HepG2 (cell line): Measurements from ENCODE around the gene SKI. TPM values are rescaled to one million over a fixed set of nuclear protein-coding genes. Genes with fewer than 3 reads are reported as not detected.

Source experiments
- ATAC-seq: fragments of 200-7000 bp; cut with Tn5 transposase; 3 replicates; pipeline ENCODE4 v1.9.1; 2020; ENCODE audit warnings: mild to moderate bottlenecking, moderate library complexity
- BruUV-seq: library from RNA; stranded (reverse); fragments of 400-500 nt; replicated peaks from 2 replicates; lab custom pipeline; 2021; lab: Mats Ljungman, UMichigan
- CTCF ChIA-PET: fragments of 300-600 bp; formaldehyde crosslinking; extraction: SDS; loops from one replicate; lab custom pipeline; 2021; ENCODE audit warnings: low total read pairs, inconsistent platforms, low intra/inter-chr PET ratio; lab: Yijun Ruan, JAX
- POLR2A ChIA-PET: fragments of 350-600 bp; sonication (Branson Sonifier 250); formaldehyde crosslinking; loops from one replicate; lab custom pipeline; 2020; ENCODE audit warnings: antibody characterized with exemption, inconsistent platforms; lab: Yijun Ruan, JAX
- DNase-seq: peaks from one replicate; pipeline ENCODE4 v3.0.0-alpha.2; 2015; ENCODE audit warnings: low spot score
- FAIRE-seq: peaks from 3 replicates; lab custom pipeline; 2011; peaks lifted over from hg19 to GRCh38; lab: Jason Lieb, UNC
- H2AFZ ChIP-seq: one replicate; pipeline ENCODE4 v1.6.1; 2011; ENCODE audit warnings: low read length, inconsistent platforms
- H3K27ac ChIP-seq: fragments of 300-600 bp; 3 replicates; pipeline ENCODE4 v1.8.0; 2011; ENCODE audit warnings: mixed run types, mild to moderate bottlenecking, mixed read lengths, low read length, inconsistent platforms; ENCODE audit not compliant: insufficient read depth; ENCODE audit errors: extremely low read length
- H3K27me3 ChIP-seq, 2 experiments: fragments of 200-600 bp in 1 of 2; 2 replicates in 1 of 2; 3 replicates in 1 of 2; pipeline versions ENCODE4 v1.6.0 to v1.8.0; 2011; ENCODE audit warnings: low read length in 2 of 2, mild to moderate bottlenecking in 2 of 2, moderate library complexity in 2 of 2, inconsistent platforms in 1 of 2; ENCODE audit not compliant: insufficient read depth in 2 of 2, control insufficient read depth in 1 of 2
- H3K36me3 ChIP-seq, 2 experiments: fragments of 200-600 bp in 1 of 2; replicated peaks in 1 of 2; 2 replicates in 1 of 2; 3 replicates in 1 of 2; pipeline versions ENCODE4 v1.5.1 to v1.8.0; 2011; ENCODE audit warnings: low read length in 2 of 2, inconsistent platforms in 1 of 2; ENCODE audit not compliant: insufficient read depth in 2 of 2, control insufficient read depth in 1 of 2
- H3K4me1 ChIP-seq: 2 replicates; pipeline ENCODE4 v1.5.1; 2012; ENCODE audit warnings: low read length, inconsistent platforms; ENCODE audit not compliant: insufficient read depth
- H3K4me2 ChIP-seq: 2 replicates; pipeline ENCODE4 v1.6.0; 2011; ENCODE audit warnings: low read depth, low read length, inconsistent platforms
- H3K4me3 ChIP-seq, 3 experiments: fragments of 200-600 bp in 1 of 3; sonication (generic), shearing (Covaris generic) in 1 of 3; replicated peaks in 1 of 3; 2 replicates each; pipeline ENCODE4 v1.5.1; 2011 to 2016; ENCODE audit warnings: low read length in 3 of 3, inconsistent platforms in 2 of 3, low read depth in 2 of 3, mild to moderate bottlenecking in 2 of 3, control low read depth in 1 of 3, mixed read lengths in 1 of 3; ENCODE audit not compliant: insufficient read depth in 1 of 3
- H3K79me2 ChIP-seq: one replicate; pipeline ENCODE4 v1.6.1; 2011; ENCODE audit warnings: low read length, inconsistent platforms; ENCODE audit not compliant: insufficient read depth
- H3K9ac ChIP-seq: 2 replicates; pipeline ENCODE4 v1.6.0; 2011; ENCODE audit warnings: mild to moderate bottlenecking, low read depth, low read length, inconsistent platforms; ENCODE audit not compliant: insufficient read depth
- H3K9me3 ChIP-seq: 2 replicates; pipeline ENCODE4 v1.5.1; 2012; ENCODE audit warnings: mild to moderate bottlenecking, low read length
- H4K20me1 ChIP-seq: 2 replicates; pipeline ENCODE4 v1.6.0; 2011; ENCODE audit warnings: inconsistent platforms, mild to moderate bottlenecking, low read length, moderate library complexity; ENCODE audit not compliant: insufficient read depth
- AGO2 ChIP-seq: fragments of 200-400 bp; formaldehyde crosslinking; optimal IDR thresholded peaks from 2 replicates; pipeline ENCODE3; 2017; ENCODE audit warnings: mild to moderate bottlenecking, low read depth, low read length, moderate library complexity
- BRD4 ChIP-seq: sonication (generic); formaldehyde crosslinking; IDR thresholded peaks from 2 replicates; pipeline ENCODE4 v1.4.0; 2020; ENCODE audit warnings: missing genetic modification reagents
- IRX3 ChIP-seq: sonication (generic); formaldehyde crosslinking; IDR thresholded peaks from 2 replicates; pipeline ENCODE4 v1.8.1; 2023; ENCODE audit warnings: mild to moderate bottlenecking, low read depth, missing genetic modification reagents, borderline replicate concordance
- MTERF4 ChIP-seq: sonication (generic); formaldehyde crosslinking; IDR thresholded peaks from 2 replicates; pipeline ENCODE4 v1.8.0; 2023; ENCODE audit warnings: mild to moderate bottlenecking, missing genetic modification reagents
- RBM22 ChIP-seq: fragments of 200-400 bp; formaldehyde crosslinking; optimal IDR thresholded peaks from 2 replicates; pipeline ENCODE3; 2017; ENCODE audit warnings: mild to moderate bottlenecking, low read length, moderate library complexity
- TRIM22 ChIP-seq: fragments of 450-650 bp; IDR thresholded peaks from 2 replicates; pipeline ENCODE4 v1.6.1; 2017
- ZBTB38 ChIP-seq: sonication (generic); formaldehyde crosslinking; IDR thresholded peaks from 2 replicates; pipeline ENCODE4 v1.5.1; 2020; ENCODE audit warnings: mild to moderate bottlenecking, missing genetic modification reagents
- ZNF24 ChIP-seq: fragments of 450-650 bp; IDR thresholded peaks from 2 replicates; pipeline ENCODE4 v1.6.1; 2017; ENCODE audit warnings: antibody characterized with exemption, mild to moderate bottlenecking
- ZNF678 ChIP-seq: sonication (generic); formaldehyde crosslinking; IDR thresholded peaks from 2 replicates; pipeline ENCODE4 v1.4.0; 2020; ENCODE audit warnings: mild to moderate bottlenecking, missing genetic modification reagents
- WGBS: methylation state at CpG from one replicate; pipeline ENCODE4 v1.1.6; 2017; ENCODE audit warnings: low lambda C conversion rate; 5-methylcytosine and 5-hydroxymethylcytosine counted together
- in situ Hi-C: cut with HindIII; loops from 2 replicates; pipeline ENCODE4 v1.10.0; 2017; ENCODE audit warnings: low pct_unique_long_range_greater_than_20kb; ENCODE audit not compliant: extremely low pct_ligation_motif_present
- intact Hi-C: fragments of 100-400 bp; cut with micrococcal nuclease; formaldehyde crosslinking; loops from one replicate; pipeline ENCODE4 v1.10.0; 2022; ENCODE audit not compliant: unreplicated experiment
- polyA plus RNA-seq, 8 experiments: library from polyadenylated mRNA; depleted of rRNA in 3 of 8; stranded (reverse) in 7 of 8; unstranded in 1 of 8; fragments of >200 nt; fragmentation: Illumina TruSeq in 4 of 8; extraction: Trizol in 4 of 8; gene quantifications; 2 replicates each; pipeline versions ENCODE4 v1.2.1 to v1.2.3, GENCODE V29; 2011 to 2016; ENCODE audit warnings: low read depth in 4 of 8, missing spikeins in 1 of 8, mixed read lengths in 1 of 8; ENCODE audit not compliant: insufficient read depth in 1 of 8
- total RNA-seq, 5 experiments: library from RNA; depleted of rRNA; stranded (reverse); fragments of >200 nt; fragmentation: Illumina TruSeq; extraction: Trizol; gene quantifications; 2 replicates each; pipeline ENCODE4 v1.2.3, GENCODE V29; 2016; ENCODE audit warnings: low read depth in 1 of 5

The SKI gene
- total and polyA plus RNA-seq, 2 of the 13 experiments (the other 11 are each of a cell fraction or from before 2014, with no cell fraction given), result 4.7 to 6.9 TPM

GRCh38 chr1:2268285-2269056 lies 40.4 kb downstream of the SKI start:
- FAIRE-seq (no peak), ATAC-seq (no peak), DNase-seq (no peak)
- H4K20me1 ChIP-seq, result peaks cover 59% of the 10 kb centered on the region; the same call in 1 of the 2 replicates
- in situ Hi-C loops (no loop called here), intact Hi-C loops (no loop called here)
- H3K9ac ChIP-seq, result no peak overlapping the region
- no peak overlapping the region for H2AFZ ChIP-seq
- H3K4me3 ChIP-seq, result no peak overlapping the region
- H3K79me2 ChIP-seq, result peaks cover 92% of the 10 kb centered on the region
- WGBS, result 81% methylated on average over 6 of the region's 14 CpGs
- TF ChIP-seq AGO2 (peak; percentile 70), ZNF24 (no peak)
- BruUV-seq, result no TSS peak
- H3K27ac ChIP-seq, result no peak overlapping the region
- no peaks in the 10 kb centered on the region for H3K9me3 ChIP-seq
- no peaks in the 10 kb centered on the region; a peak in 1 of 5 replicates for H3K36me3 ChIP-seq
- POLR2A ChIA-PET, result no interaction called here
- CTCF ChIA-PET, result no interaction called here
- H3K27me3 ChIP-seq, result no peaks in the 10 kb centered on the region
- H3K4me2 ChIP-seq, result no peak overlapping the region
- H3K4me1 ChIP-seq, result peaks cover 42% of the 10 kb centered on the region

GRCh38 chr1:2269193-2269921 lies 41.2 kb downstream of the SKI start:
- peaks cover 68% of the 10 kb centered on the region; the same call in 1 of the 2 replicates for H4K20me1 ChIP-seq
- ChIA-PET POLR2A (no interaction called here), CTCF (no interaction called here)
- FAIRE-seq (no peak), DNase-seq (no peak), ATAC-seq (no peak)
- H3K79me2 ChIP-seq, result peaks cover 93% of the 10 kb centered on the region
- no peak overlapping the region for H3K27ac ChIP-seq
- H3K4me2 ChIP-seq, result peak overlapping the region; percentile 20; the same call in 1 of the 2 replicates
- H3K36me3 ChIP-seq, result peaks cover 0 to 2% of the 10 kb centered on the region in 2 experiments; a peak in 2 of 5 replicates
- H3K4me1 ChIP-seq, result peaks cover 42% of the 10 kb centered on the region
- TF ChIP-seq ZNF678 (CRISPR knock-in tag) (no peak), ZBTB38 (CRISPR knock-in tag) (peak; percentile 86), MTERF4 (CRISPR knock-in tag) (no peak), RBM22 (peak; percentile 64), BRD4 (no peak), IRX3 (no peak), TRIM22 (no peak), AGO2 (peak; percentile 65)
- no peak overlapping the region for H3K4me3 ChIP-seq
- in situ Hi-C loops (no loop called here), intact Hi-C loops (no loop called here)
- WGBS, result 95% methylated on average over 16 of the region's 28 CpGs
- no TSS peak for BruUV-seq
- H3K9ac ChIP-seq, result no peak overlapping the region
- H3K9me3 ChIP-seq, result no peaks in the 10 kb centered on the region
- H3K27me3 ChIP-seq, result no peaks in the 10 kb centered on the region
- H2AFZ ChIP-seq, result no peak overlapping the region
